Putamen (tissue), 1 donor: ENCODE measurements around the gene RPH3AL.
"Not testable (repeated sequence)": the region's sequence is repeated elsewhere in the genome, so short reads cannot be mapped to it uniquely, and the experiment has no call there.

Experiments
- DNase-seq: peaks from one replicate; pipeline ENCODE4 v3.0.0-alpha.2; 2016; ENCODE audit warnings: low spot score

Gene RPH3AL

DNA sequence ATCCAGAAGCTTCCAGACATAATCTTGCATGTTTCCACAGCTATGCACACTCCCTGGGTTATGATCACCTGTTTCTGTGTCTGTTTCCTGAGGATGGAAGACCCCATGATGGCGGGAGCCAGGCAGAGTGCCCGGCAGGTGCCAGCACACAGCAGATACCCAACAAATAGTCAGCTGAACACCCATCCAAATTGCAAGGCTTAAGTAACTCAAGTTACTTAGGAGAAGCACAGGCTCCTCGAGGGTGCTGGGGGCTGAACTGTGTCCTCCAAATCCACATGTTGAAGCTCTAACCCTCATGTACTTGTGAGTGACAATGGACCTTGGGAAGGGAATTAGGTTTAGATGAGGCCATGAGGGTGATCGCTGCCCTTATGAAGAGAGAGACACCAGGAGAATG, 91.7 kb downstream of the RPH3AL start:
- no peak for DNase-seq

- no peak for DNase-seq
These were observed 92.4 kb downstream of the RPH3AL start for GRCh38 chr17:260031-260791.

GRCh38 chr17:259341-259976, 93.1 kb downstream of the RPH3AL start:
- no peak for DNase-seq

DNA sequence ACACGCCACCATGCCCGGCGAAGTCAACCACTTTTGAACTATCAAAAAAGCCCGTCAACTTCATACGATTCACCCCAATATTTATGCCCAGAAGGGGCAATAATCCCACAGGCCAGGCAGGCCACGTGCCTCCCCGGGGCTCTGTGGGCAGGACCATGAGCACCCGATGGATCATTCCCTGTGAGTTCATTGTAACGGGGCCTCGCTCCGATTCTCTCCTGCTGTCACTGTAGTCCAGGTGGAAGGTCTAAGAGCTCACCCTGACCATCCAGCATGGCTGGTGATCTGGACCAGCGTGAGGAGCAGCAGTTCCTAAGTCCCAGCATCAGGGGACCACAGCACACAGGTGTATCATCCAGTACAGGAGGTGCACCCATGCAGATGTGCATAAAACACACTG, 93.7 kb downstream of the RPH3AL start:
- DNase-seq = no peak

DNA sequence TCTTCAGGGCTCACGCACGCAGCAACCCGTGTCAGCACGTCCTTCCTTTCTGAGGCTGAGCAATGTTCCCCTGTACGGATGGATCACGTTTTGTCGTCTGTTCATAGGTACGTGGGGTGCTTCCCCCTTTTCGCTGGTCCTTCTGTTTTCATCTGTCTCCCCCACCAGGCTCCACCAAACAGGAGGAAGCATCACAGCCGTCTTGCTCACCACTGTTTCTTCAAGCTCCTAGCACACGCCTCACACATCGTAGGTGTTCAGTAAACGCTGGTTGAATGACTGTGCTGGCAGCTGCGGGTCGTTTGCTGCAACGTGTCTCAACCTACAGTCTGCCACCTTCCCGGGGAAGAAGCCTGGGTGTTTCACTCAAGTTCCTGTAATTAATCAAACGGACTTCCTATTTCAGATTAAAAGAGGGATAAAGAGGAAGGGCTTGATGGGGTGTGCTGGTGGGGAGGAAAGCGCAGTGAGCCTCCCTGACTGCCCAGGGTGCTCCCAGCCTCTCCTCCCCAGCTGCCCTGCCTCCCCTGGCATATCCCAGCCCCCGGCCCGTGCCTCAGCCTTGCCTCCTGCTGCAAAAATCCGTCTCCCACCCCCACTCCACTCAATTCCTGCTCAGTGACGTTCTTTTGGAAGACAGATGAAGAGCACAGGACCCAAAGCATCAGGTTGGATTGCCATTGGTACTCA, 94.4 kb downstream of the RPH3AL start:
- no peak for DNase-seq

- DNase-seq = no peak
These were observed 99.3 kb downstream of the RPH3AL start for GRCh38 chr17:253091-253846.

DNA sequence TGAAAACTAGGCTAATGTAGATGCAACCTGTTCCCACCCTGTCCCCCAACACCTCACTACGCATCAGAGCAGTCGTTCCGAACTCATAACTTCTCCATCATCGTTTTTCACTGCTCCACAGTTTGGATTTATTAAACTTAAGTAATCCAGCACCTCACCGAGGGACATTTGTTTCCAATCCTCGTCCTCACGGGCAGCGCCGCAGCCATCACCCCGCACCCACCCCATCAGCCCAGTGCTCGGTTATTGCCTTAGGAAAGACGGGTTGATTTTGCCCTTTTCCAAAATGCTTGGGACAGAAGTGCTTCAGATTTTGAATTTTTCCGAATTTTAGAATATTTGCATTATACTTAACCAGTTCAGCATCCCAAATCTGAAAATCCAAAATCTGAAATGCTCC, 100.2 kb downstream of the RPH3AL start:
- DNase-seq = no peak

GRCh38 chr17:251531-251930, 101.1 kb downstream of the RPH3AL start:
- DNase-seq = no peak

- no peak for DNase-seq
These were observed 101.9 kb downstream of the RPH3AL start for GRCh38 chr17:250487-251300.

DNA sequence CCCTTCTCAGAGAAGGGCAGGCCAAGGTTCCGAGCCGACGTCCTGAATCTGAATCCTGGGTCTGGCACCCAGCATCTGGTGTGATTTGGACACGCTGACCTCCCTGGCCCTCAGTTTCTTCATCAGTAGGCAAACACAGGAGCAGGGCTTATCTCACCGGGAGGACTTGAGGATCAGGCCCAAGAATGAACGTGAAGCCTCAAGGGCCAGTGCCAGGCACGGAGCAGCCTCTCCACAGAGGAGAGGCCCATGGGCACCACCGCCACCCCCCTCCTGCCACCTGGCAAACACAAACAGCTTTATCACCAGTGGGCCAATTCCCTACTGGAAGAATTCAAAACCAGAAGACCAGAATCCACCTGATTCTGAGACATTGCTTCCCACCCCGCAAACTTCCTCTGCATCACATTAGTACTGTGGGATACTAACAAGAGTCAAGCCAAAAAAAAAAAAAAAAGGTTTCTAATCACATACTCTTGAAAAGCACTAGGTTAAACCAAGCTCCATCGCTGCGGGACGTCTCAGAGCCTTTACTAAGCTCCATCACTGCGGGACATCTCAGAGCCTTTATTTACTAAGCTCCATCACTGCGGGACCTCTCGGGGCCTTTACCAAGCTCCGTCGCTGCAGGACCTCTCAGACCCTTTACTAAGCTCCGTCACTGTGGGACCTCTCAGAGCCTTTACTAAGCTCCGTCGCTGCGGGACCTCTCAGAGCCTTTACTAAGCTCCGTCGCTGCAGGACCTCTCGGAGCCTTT, 103.2 kb downstream of the RPH3AL start:
- no peak for DNase-seq

DNA sequence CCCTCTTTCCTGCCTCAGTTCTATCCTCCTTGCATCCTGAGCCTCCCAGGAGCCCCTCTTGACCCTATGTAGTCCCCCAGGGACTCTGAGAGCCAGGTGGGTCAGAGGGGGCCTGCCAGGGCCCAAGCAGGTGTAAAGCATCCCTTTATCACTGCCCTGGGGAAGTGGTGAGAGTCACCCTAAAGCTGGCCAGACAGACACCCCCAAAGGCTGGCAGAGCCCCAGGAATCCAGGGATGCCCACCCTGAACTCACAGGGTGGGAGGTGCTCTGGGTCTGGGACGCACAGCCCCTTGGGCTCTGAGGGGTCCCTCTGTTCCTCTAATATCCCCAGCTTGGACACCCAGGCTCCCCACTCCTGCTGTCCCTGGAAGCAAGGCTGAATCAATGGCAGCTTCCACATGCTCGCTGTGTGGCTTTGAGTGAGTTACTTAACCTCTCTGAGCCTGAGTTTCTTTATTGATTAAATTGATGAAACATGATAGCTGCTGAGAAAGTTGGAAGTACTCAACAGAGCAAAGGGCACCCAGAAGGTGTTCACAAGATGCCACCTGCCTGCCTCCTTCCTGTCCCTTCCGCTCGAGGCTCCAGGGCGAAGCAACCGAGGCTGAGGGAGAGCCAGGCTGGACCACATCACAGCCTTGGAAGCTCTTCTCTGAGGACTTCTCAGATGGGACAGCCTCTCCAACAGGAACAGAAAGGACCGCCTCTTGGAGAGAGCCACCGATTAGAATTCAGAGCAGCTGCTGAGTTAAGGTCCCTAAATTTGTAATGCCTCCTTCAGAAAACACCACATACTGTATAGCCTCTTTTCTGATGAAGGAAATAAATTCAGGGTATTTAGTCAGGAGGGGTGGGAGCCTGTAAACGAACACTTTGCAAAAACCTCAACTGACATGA, 104.0 kb downstream of the RPH3AL start:
- no peak for DNase-seq

GRCh38 chr17:247767-248166, 104.8 kb downstream of the RPH3AL start:
- DNase-seq = no peak

DNA sequence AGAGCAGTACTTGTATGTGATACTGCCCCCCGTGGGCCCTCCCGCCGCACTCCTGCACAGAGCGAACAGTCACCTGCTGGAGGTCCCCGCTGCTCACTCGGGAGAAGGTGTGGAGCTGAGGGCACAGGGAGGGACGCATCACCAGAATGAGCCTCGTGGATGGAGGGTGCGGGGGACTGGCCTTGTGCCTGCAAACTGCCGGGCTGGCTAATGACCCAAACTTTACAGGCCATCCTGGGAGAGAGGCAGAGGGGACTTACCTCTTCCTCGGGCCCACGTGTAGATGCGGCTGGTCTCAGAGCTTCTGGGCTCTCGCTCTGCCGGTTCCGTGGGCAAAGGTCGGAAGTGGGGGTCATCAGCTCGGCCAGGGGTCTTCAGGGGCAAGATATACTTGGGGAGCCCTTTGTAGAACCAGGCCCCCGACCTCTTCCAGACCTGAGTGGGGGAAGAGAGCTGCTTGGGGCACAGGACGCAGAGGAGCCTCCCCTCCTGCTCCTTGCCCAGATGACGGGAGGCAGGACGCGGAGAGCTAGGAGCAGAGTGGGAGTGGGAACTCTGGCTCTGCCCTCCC, 105.7 kb downstream of the RPH3AL start:
- DNase-seq = no peak

DNA sequence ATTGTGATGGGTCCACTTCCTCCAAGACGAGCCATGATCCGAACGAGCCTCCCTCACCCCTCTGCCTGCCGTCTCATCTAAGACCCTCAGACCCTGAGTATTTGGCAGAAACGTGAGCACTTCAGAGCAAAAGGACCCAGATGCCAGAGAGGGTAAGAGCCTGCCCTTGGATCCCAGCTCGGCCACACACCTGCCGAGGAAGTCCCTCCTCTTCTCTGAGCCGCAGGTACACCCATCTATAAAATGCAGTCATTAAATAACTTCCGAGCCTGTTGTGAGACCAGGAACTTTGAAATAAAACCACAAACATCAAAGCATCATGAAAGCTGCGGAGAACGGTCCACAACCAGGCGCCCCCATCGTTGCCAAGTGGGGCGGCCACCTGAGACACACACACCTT, 106.4 kb downstream of the RPH3AL start:
- no peak for DNase-seq

- no peak for DNase-seq
These were observed 107.0 kb downstream of the RPH3AL start for GRCh38 chr17:245611-246010.

DNA sequence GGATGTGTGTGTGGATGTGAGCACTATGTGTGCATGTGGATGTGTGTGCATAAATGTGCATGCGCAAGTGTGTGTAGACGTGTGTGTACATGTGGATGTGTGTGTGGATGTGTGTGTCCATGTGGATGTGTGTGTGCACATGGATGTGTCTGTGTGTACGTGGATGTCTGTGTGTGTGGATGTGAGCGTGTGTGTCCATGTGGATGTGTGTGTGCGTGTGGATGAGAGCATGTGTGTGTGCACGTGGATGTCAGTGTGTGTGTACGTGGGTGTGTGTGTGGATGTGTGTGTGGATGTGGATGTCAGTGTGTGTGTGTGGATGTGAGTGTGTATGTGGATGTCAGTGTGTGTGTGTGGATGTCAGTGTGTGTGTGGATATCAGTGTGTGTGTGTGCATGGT, 107.6 kb downstream of the RPH3AL start:
- no peak for DNase-seq

- not testable (repeated sequence) for DNase-seq
These were observed 108.7 kb downstream of the RPH3AL start for GRCh38 chr17:243924-244323.

DNA sequence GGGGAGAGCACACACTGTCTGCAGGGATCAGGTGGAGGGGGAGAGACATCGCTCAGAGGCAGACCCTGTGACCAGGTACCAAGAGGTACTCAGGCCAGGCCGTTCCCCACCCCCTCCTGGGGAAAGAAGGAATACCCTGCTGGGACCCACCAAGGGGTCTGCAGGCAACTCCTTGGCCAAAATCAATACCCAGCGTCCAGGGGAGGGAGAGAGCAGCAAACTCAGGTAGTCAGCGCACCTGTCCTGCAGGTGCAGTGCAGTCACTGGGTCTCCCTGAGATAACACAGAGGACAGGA, 113.7 kb downstream of the RPH3AL start:
- DNase-seq = no peak

- DNase-seq = no peak
These were observed 114.3 kb downstream of the RPH3AL start for GRCh38 chr17:238071-238963.
